Non-pigmented ciliary epithelial cell (primary cell): ENCODE measurements around the gene POP5.
"Not testable (repeated sequence)": the region's sequence is repeated elsewhere in the genome, so short reads cannot be mapped to it uniquely, and the experiment has no call there.

Experiments
- DNase-seq: peaks from one replicate; pipeline ENCODE4 v3.0.0-alpha.2; 2010; ENCODE audit warnings: low read depth

The POP5 gene

GRCh38 chr12:120538281-120539156, 42.7 kb downstream of the POP5 start:
- no peak for DNase-seq

GRCh38 chr12:120537856-120538220, 43.4 kb downstream of the POP5 start:
- no peak for DNase-seq

- no peak for DNase-seq
These were observed 45.0 kb downstream of the POP5 start for GRCh38 chr12:120536064-120536791.

GRCh38 chr12:120534703-120535655, 46.2 kb downstream of the POP5 start:
- DNase-seq = peak; percentile 76

GRCh38 chr12:120534203-120534702, 46.9 kb downstream of the POP5 start, which contains the start of gene RNF10:
RNF10 (plus strand) TSS chr12:120534356; CDS start chr12:120534812, 456 bp downstream.
- peak; percentile 48 for DNase-seq

- no peak for DNase-seq
These were observed 48.4 kb downstream of the POP5 start for GRCh38 chr12:120532701-120533238.

- not testable (repeated sequence) for DNase-seq
These were observed 50.8 kb downstream of the POP5 start for GRCh38 chr12:120530418-120530761.

- no peak for DNase-seq
These were observed 51.4 kb downstream of the POP5 start for GRCh38 chr12:120529641-120530417.

- no peak for DNase-seq
These were observed 52.2 kb downstream of the POP5 start, which contains the start of gene COQ5 for GRCh38 chr12:120528861-120529525. COQ5 (minus strand) TSS chr12:120529158; CDS start chr12:120529141, 17 bp downstream.
